ENCODE data around the gene ZNF77. TPM values are rescaled to one million over a fixed set of nuclear protein-coding genes. Genes with fewer than 3 reads are reported as not detected.

The ZNF77 gene
- total and polyA plus RNA-seq, 2 donors from 2014 or later: 2.4 to 5.1 TPM

- Histone ChIP-seq H3K27me3 (ENCODE audit: control insufficient read depth, insufficient read depth, low read length) (no peaks in the 10 kb centered on the region), H3K4me3 (ENCODE audit: low read length in 3 of 3) (no peak overlapping the region), H3K27ac (ENCODE audit: low read depth in 2 of 2, low read length in 2 of 2) (no peak overlapping the region), H3K4me1 (ENCODE audit: control insufficient read depth in 2 of 3, insufficient read depth in 2 of 3, low read depth in 1 of 3, low read length in 3 of 3) (no peaks in the 10 kb centered on the region), H3K9ac (ENCODE audit: low read length in 3 of 3) (no peak overlapping the region), H3K36me3 (ENCODE audit: control insufficient read depth in 2 of 3, insufficient read depth in 3 of 3, low read length in 3 of 3) (no peaks in the 10 kb centered on the region), H3K9me3 (ENCODE audit: control insufficient read depth in 2 of 3, insufficient read depth in 1 of 3, low read length in 3 of 3) (no peaks in the 10 kb centered on the region)
- intact Hi-C loops (cut with DNase I): loop anchor here (10.0 kb wide), 1 partner anchor 145 kb away; no protein-coding TSS in a partner anchor
- no peak for TF ChIP-seq CTCF (IDR thresholded peaks at IDR 0.05; ENCODE audit: borderline replicate concordance, extremely low read depth, insufficient read depth)
- FAIRE-seq (no peak), DNase-seq (no peak)
These were observed 15.3 kb upstream of the ZNF77 start for GRCh38 chr19:2960120-2960519.

GRCh38 chr19:2957160-2957559, 12.4 kb upstream of the ZNF77 start:
- FAIRE-seq (no peak), DNase-seq (no peak)
- no peak for TF ChIP-seq CTCF (IDR thresholded peaks at IDR 0.05; ENCODE audit: borderline replicate concordance, extremely low read depth, insufficient read depth)
- intact Hi-C loops (cut with DNase I): no loop called here
- H3K27ac ChIP-seq (ENCODE audit: low read depth in 2 of 2, low read length in 2 of 2): no peak overlapping the region
- H3K27me3 ChIP-seq (ENCODE audit: control insufficient read depth, insufficient read depth, low read length): no peaks in the 10 kb centered on the region
- H3K4me1 ChIP-seq (ENCODE audit: control insufficient read depth in 2 of 3, insufficient read depth in 2 of 3, low read depth in 1 of 3, low read length in 3 of 3): peaks cover 0 to 4% (median 0%) of the 10 kb centered on the region in 3 donors
- H3K4me3 ChIP-seq (ENCODE audit: low read length in 3 of 3): no peak overlapping the region
- no peaks in the 10 kb centered on the region for H3K36me3 ChIP-seq (ENCODE audit: control insufficient read depth in 2 of 3, insufficient read depth in 3 of 3, low read length in 3 of 3)
- H3K9me3 ChIP-seq (ENCODE audit: control insufficient read depth in 2 of 3, insufficient read depth in 1 of 3, low read length in 3 of 3): no peaks in the 10 kb centered on the region
- no peak overlapping the region for H3K9ac ChIP-seq (ENCODE audit: low read length in 3 of 3)

GRCh38 chr19:2952953-2953481, 8.2 kb upstream of the ZNF77 start:
- DNase-seq (peak in 4 of 5 donors; percentile 48 to 83 (median 70)), FAIRE-seq (no peak)
- Histone ChIP-seq H3K27me3 (ENCODE audit: control insufficient read depth, insufficient read depth, low read length) (no peaks in the 10 kb centered on the region), H3K9me3 (ENCODE audit: control insufficient read depth in 2 of 3, insufficient read depth in 1 of 3, low read length in 3 of 3) (no peaks in the 10 kb centered on the region), H3K9ac (ENCODE audit: low read length in 3 of 3) (peak overlapping the region in 1 of 3 donors; percentile 22), H3K4me1 (ENCODE audit: control insufficient read depth in 2 of 3, insufficient read depth in 2 of 3, low read depth in 1 of 3, low read length in 3 of 3) (peaks cover 0 to 11% (median 3%) of the 10 kb centered on the region in 3 donors), H3K27ac (ENCODE audit: low read depth in 2 of 2, low read length in 2 of 2) (peak overlapping the region in 1 of 2 donors; percentile 37), H3K36me3 (ENCODE audit: control insufficient read depth in 2 of 3, insufficient read depth in 3 of 3, low read length in 3 of 3) (no peaks in the 10 kb centered on the region), H3K4me3 (ENCODE audit: low read length in 3 of 3) (peak overlapping the region; percentile 12 to 67 (median 56))
- no peak for TF ChIP-seq CTCF (IDR thresholded peaks at IDR 0.05; ENCODE audit: borderline replicate concordance, extremely low read depth, insufficient read depth)
- intact Hi-C loops (cut with DNase I): no loop called here
